GM12878 (cell line): ENCODE results near the gene SPART. TPM values are rescaled to one million over a fixed set of nuclear protein-coding genes. Genes with fewer than 3 reads are reported as not detected.

ENCODE experiments used
- ATAC-seq: fragments of 200-7000 bp; cut with Tn5 transposase; 3 replicates; pipeline ENCODE4 v1.9.1; 2020; ENCODE audit warnings: mild to moderate bottlenecking, moderate library complexity
- BruUV-seq: library from RNA; stranded (reverse); fragments of 400-500 nt; replicated peaks from 2 replicates; lab custom pipeline; 2021; lab: Mats Ljungman, UMichigan
- CTCF ChIA-PET: fragments of 300-600 bp; sonication (Branson Sonifier 250); formaldehyde crosslinking; extraction: SDS; loops from one replicate; lab custom pipeline; 2021; ENCODE audit warnings: inconsistent platforms; lab: Yijun Ruan, JAX
- POLR2A ChIA-PET: fragments of 350-600 bp; formaldehyde crosslinking; extraction: SDS; loops from one replicate; lab custom pipeline; 2021; ENCODE audit warnings: inconsistent platforms; lab: Charles Lee
- RAD21 ChIA-PET: fragments of 300-600 bp; sonication (Branson Sonifier 250); formaldehyde crosslinking; loops from one replicate; lab custom pipeline; 2023; ENCODE audit warnings: antibody characterized with exemption; ENCODE audit not compliant: unreplicated experiment; lab: Charles Lee
- SMC1A ChIA-PET: fragments of 300-600 bp; sonication (Branson Sonifier 250); formaldehyde crosslinking; loops from one replicate; lab custom pipeline; 2023; ENCODE audit not compliant: unreplicated experiment, uncharacterized antibody; lab: Charles Lee
- DNase-seq: peaks from one replicate; pipeline ENCODE4 v3.0.0-alpha.2; 2011; ENCODE audit warnings: low read depth, low spot score
- FAIRE-seq: peaks from 3 replicates; lab custom pipeline; 2011; peaks lifted over from hg19 to GRCh38; lab: Jason Lieb, UNC
- H2AFZ ChIP-seq: 2 replicates; pipeline ENCODE4 v1.6.0; 2011; ENCODE audit warnings: low read depth, low read length, control low read depth; ENCODE audit not compliant: control insufficient read depth
- H3K27ac ChIP-seq: 2 replicates; pipeline ENCODE4 v1.5.1; 2011; ENCODE audit warnings: control low read depth; ENCODE audit not compliant: control insufficient read depth, insufficient read depth
- H3K27me3 ChIP-seq, 2 experiments: replicated peaks in 1 of 2; 2 replicates each; pipeline versions ENCODE4 v1.6.0 to v1.6.1; 2011; ENCODE audit warnings: low read length in 1 of 2; ENCODE audit not compliant: control insufficient read depth in 2 of 2, insufficient read depth in 2 of 2
- H3K36me3 ChIP-seq, 2 experiments: 2 replicates each; pipeline ENCODE4 v1.5.1; 2011; ENCODE audit warnings: low read length in 1 of 2; ENCODE audit not compliant: control insufficient read depth in 2 of 2, insufficient read depth in 2 of 2
- H3K4me1 ChIP-seq: 2 replicates; pipeline ENCODE4 v1.6.1; 2011; ENCODE audit warnings: mild to moderate bottlenecking, low read length, moderate library complexity, mixed read lengths; ENCODE audit not compliant: control insufficient read depth, insufficient read depth
- H3K4me2 ChIP-seq: 2 replicates; pipeline ENCODE4 v1.6.0; 2011; ENCODE audit warnings: control low read depth; ENCODE audit not compliant: control insufficient read depth, insufficient read depth
- H3K4me3 ChIP-seq: fragments of 200-600 bp; sonication (generic); 2 replicates; pipeline ENCODE4 v1.5.1; 2016
- H3K79me2 ChIP-seq: 2 replicates; pipeline ENCODE4 v1.6.0; 2011; ENCODE audit warnings: low read length; ENCODE audit not compliant: control insufficient read depth, insufficient read depth
- H3K9ac ChIP-seq: 2 replicates; pipeline ENCODE4 v1.8.0; 2011; ENCODE audit warnings: low read length, control low read depth, mixed read lengths; ENCODE audit not compliant: control insufficient read depth, insufficient read depth
- H3K9me3 ChIP-seq: replicated peaks from 3 replicates; pipeline ENCODE4 v1.5.1; 2011; ENCODE audit warnings: mild to moderate bottlenecking, low read length; ENCODE audit not compliant: control insufficient read depth, insufficient read depth
- H4K20me1 ChIP-seq: 2 replicates; pipeline ENCODE4 v1.6.0; 2011; ENCODE audit not compliant: control insufficient read depth, insufficient read depth
- BACH1 ChIP-seq: fragments of 450-650 bp; IDR thresholded peaks from 2 replicates; pipeline ENCODE4 v1.6.1; 2017; ENCODE audit warnings: mild to moderate bottlenecking, borderline replicate concordance
- ESRRA ChIP-seq: IDR thresholded peaks from 2 replicates; pipeline ENCODE4 v1.6.1; 2012; ENCODE audit warnings: mild to moderate bottlenecking, low read length, improper control_type of control experiment
- HDGF ChIP-seq: fragments of 450-650 bp; IDR thresholded peaks from 2 replicates; pipeline ENCODE4 v1.6.1; 2016; ENCODE audit warnings: antibody characterized with exemption
- NR2C1 ChIP-seq: fragments of 450-650 bp; IDR thresholded peaks from 2 replicates; pipeline ENCODE4 v1.6.1; 2017; ENCODE audit warnings: antibody characterized with exemption, mild to moderate bottlenecking, moderate library complexity
- NR2C2 ChIP-seq: IDR thresholded peaks from 2 replicates; pipeline ENCODE4 v1.6.1; 2011; ENCODE audit warnings: borderline replicate concordance, low read depth; ENCODE audit not compliant: control insufficient read depth, insufficient read length
- NR2F1 ChIP-seq: fragments of 450-650 bp; conservative IDR thresholded peaks from 2 replicates; pipeline ENCODE4 v1.6.1; 2017; ENCODE audit warnings: mild to moderate bottlenecking
- RB1 ChIP-seq: fragments of 450-650 bp; formaldehyde crosslinking; IDR thresholded peaks from 2 replicates; pipeline ENCODE4 v1.6.1; 2017; ENCODE audit warnings: mild to moderate bottlenecking, borderline replicate concordance
- SIX5 ChIP-seq: IDR thresholded peaks from 2 replicates; pipeline ENCODE4 v1.6.1; 2011; ENCODE audit warnings: mild to moderate bottlenecking, low read depth, low read length, moderate library complexity; ENCODE audit not compliant: severe bottlenecking
- SMAD5 ChIP-seq: IDR thresholded peaks from 2 replicates; pipeline ENCODE4 v1.6.1; 2016; ENCODE audit warnings: antibody characterized with exemption, low read depth
- SMARCA5 ChIP-seq: fragments of 450-650 bp; IDR thresholded peaks from 2 replicates; pipeline ENCODE4 v1.6.1; 2017; ENCODE audit warnings: mild to moderate bottlenecking
- SP1 ChIP-seq: IDR thresholded peaks from one replicate; pipeline ENCODE4 v1.6.1; 2011; ENCODE audit warnings: low read depth, low read length
- WGBS: methylation state at CpG from one replicate; pipeline ENCODE4 v1.1.6; 2016; ENCODE audit warnings: low lambda C conversion rate; ENCODE audit not compliant: insufficient replicate concordance, insufficient coverage; ENCODE audit errors: missing lambda C conversion rate; 5-methylcytosine and 5-hydroxymethylcytosine counted together
- in situ Hi-C: fragments of 300-500 bp; cut with MboI; formaldehyde crosslinking; loops from 9 replicates; pipeline ENCODE4 v1.14.3; 2018; ENCODE audit warnings: mixed read lengths
- intact Hi-C: fragments of 100-400 bp; cut with micrococcal nuclease; formaldehyde crosslinking; loops from one replicate; pipeline ENCODE4 v1.14.2; 2022; ENCODE audit not compliant: unreplicated experiment
- polyA plus RNA-seq, 11 experiments: library from polyadenylated mRNA; depleted of rRNA in 4 of 11; unstranded in 6 of 11; stranded (reverse) in 5 of 11; fragments of >200 nt; fragmentation: Nextera tagmentation in 4 of 11; fragmentation: Illumina TruSeq in 1 of 11; extraction: Ambion mirVana in 4 of 11; extraction: Trizol in 1 of 11; gene quantifications; 1 replicate in 1 of 11; 2 replicates in 10 of 11; pipeline versions ENCODE4 v1.2.1 to v1.2.3, GENCODE V29; 2011 to 2016; ENCODE audit warnings: inconsistent platforms in 2 of 11, missing spikeins in 2 of 11, low read depth in 1 of 11
- total RNA-seq, 4 experiments: library from RNA; depleted of rRNA in 3 of 4; stranded (reverse); fragments of >200 nt in 3 of 4; fragmentation: Illumina TruSeq in 1 of 4; extraction: Trizol in 1 of 4; gene quantifications; 2 replicates each; pipeline versions ENCODE4 v1.2.1 to v1.2.3, GENCODE V29; 2013 to 2021
- TF ChIP-seq, protein P1 (sequence below): IDR thresholded peaks from 2 replicates; pipeline ENCODE4 v1.6.1; 2011; ENCODE audit warnings: borderline replicate concordance, low read depth, mild to moderate bottlenecking, moderate library complexity, low read length; ENCODE audit not compliant: insufficient read depth, poor library complexity, severe bottlenecking

SPART gene
- total and polyA plus RNA-seq, 10 of the 15 experiments (the other 5 are each of a cell fraction or from before 2014, with no cell fraction given), result 17.6 to 74.6 (median 42.1) TPM

DNA sequence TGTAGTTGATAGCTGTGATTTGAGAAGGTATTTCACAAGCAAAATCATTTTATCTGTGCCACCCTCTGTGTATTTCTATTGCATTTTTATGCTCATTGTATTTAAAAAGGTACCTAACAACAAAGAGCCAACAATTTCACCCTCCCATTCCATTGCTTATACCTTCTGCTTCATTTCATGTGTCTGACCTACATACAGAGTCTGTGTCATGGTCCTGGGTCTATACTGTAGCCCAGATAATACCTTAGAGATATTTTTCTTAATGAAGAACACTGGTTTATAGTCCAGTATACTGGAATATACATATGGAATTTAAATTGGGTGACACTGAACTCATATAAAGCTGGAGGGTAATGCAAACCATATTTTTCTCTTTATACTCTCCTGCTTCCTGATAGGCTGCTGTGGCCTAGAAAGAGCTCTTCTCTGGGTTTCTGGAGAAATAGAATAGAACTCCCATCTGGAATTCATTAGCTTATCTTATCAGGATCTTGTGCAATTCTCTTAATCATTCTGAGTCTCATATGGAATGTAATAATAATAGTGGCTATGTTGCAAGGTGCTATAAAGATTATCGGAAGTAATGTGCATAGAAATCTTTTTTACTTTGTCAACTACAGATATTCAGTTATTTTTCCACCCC, 31.8 kb upstream of the SPART start:
- Histone ChIP-seq H3K79me2 (no peaks in the 10 kb centered on the region), H2AFZ (no peak overlapping the region), H4K20me1 (no peaks in the 10 kb centered on the region), H3K4me1 (no peaks in the 10 kb centered on the region), H3K27ac (no peak overlapping the region), H3K9me3 (no peaks in the 10 kb centered on the region), H3K27me3 (no peaks in the 10 kb centered on the region), H3K9ac (no peak overlapping the region), H3K4me3 (no peak overlapping the region), H3K4me2 (no peak overlapping the region), H3K36me3 (no peaks in the 10 kb centered on the region)
- ChIA-PET SMC1A (interaction anchor here (1.4 to 1.5 kb wide), 3 partner anchors 9 to 22 kb away, joined by 3 to 5 read pairs (median 4); no protein-coding TSS in a partner anchor), CTCF (no interaction called here), RAD21 (interaction anchor here (0.9 kb wide), 1 partner anchor 14 kb away, joined by 3 read pairs; no protein-coding TSS in a partner anchor), POLR2A (no interaction called here)
- TF ChIP-seq SMAD5 (no peak), SIX5 (no peak), NR2C2 (no peak), NR2C1 (no peak), SP1 (no peak), NR2F1 (no peak), ESRRA (no peak), BACH1 (no peak), SMARCA5 (no peak), RB1 (no peak), HDGF (no peak)
- TF ChIP-seq, protein P1, sequence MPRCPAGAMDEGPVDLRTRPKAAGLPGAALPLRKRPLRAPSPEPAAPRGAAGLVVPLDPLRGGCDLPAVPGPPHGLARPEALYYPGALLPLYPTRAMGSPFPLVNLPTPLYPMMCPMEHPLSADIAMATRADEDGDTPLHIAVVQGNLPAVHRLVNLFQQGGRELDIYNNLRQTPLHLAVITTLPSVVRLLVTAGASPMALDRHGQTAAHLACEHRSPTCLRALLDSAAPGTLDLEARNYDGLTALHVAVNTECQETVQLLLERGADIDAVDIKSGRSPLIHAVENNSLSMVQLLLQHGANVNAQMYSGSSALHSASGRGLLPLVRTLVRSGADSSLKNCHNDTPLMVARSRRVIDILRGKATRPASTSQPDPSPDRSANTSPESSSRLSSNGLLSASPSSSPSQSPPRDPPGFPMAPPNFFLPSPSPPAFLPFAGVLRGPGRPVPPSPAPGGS, result no peak
- no peak for FAIRE-seq
- 32% methylated on average over 1 of the region's 1 CpG for WGBS
- ATAC-seq, result no peak
- BruUV-seq, result no TSS peak
- DNase-seq, result no peak
- intact Hi-C loops, result no loop called here
- in situ Hi-C loops, result no loop called here
